ENCODE results near the gene CLRN1.

Gene CLRN1

GRCh38 chr3:150885535-150885934, 87.0 kb downstream of the CLRN1 start:
- no peak overlapping the region for H3K27ac ChIP-seq (ENCODE audit: insufficient read depth, low read length, poor library complexity, severe bottlenecking)
- H3K4me1 ChIP-seq (ENCODE audit: control insufficient read depth, insufficient read depth, low read length, poor library complexity, severe bottlenecking): no peaks in the 10 kb centered on the region
- DNase-seq: no peak
- no peaks in the 10 kb centered on the region for H3K9me3 ChIP-seq (ENCODE audit: control insufficient read depth, low read length)
- H3K27me3 ChIP-seq (replicated peaks; ENCODE audit: control insufficient read depth, insufficient read depth, low read length, poor library complexity, severe bottlenecking): no peaks in the 10 kb centered on the region
- H3K4me3 ChIP-seq (ENCODE audit: insufficient read depth, low read depth, low read length, poor library complexity, severe bottlenecking): no peak overlapping the region
- H3K36me3 ChIP-seq (ENCODE audit: control insufficient read depth, insufficient read depth, low read length): no peaks in the 10 kb centered on the region

GRCh38 chr3:150878996-150879575, 93.4 kb downstream of the CLRN1 start:
- H3K27me3 ChIP-seq (replicated peaks; ENCODE audit: control insufficient read depth, insufficient read depth, low read length, poor library complexity, severe bottlenecking): no peaks in the 10 kb centered on the region
- H3K4me3 ChIP-seq (ENCODE audit: insufficient read depth, low read depth, low read length, poor library complexity, severe bottlenecking): no peak overlapping the region
- H3K36me3 ChIP-seq (ENCODE audit: control insufficient read depth, insufficient read depth, low read length): no peaks in the 10 kb centered on the region
- no peaks in the 10 kb centered on the region for H3K9me3 ChIP-seq (ENCODE audit: control insufficient read depth, low read length)
- no peak for DNase-seq
- H3K27ac ChIP-seq (ENCODE audit: insufficient read depth, low read length, poor library complexity, severe bottlenecking): no peak overlapping the region
- no peaks in the 10 kb centered on the region for H3K4me1 ChIP-seq (ENCODE audit: control insufficient read depth, insufficient read depth, low read length, poor library complexity, severe bottlenecking)

GRCh38 chr3:150878290-150878689, 94.2 kb downstream of the CLRN1 start:
- Histone ChIP-seq H3K27me3 (replicated peaks; ENCODE audit: control insufficient read depth, insufficient read depth, low read length, poor library complexity, severe bottlenecking) (no peaks in the 10 kb centered on the region), H3K9me3 (ENCODE audit: control insufficient read depth, low read length) (no peaks in the 10 kb centered on the region), H3K4me1 (ENCODE audit: control insufficient read depth, insufficient read depth, low read length, poor library complexity, severe bottlenecking) (no peaks in the 10 kb centered on the region), H3K27ac (ENCODE audit: insufficient read depth, low read length, poor library complexity, severe bottlenecking) (no peak overlapping the region), H3K36me3 (ENCODE audit: control insufficient read depth, insufficient read depth, low read length) (no peaks in the 10 kb centered on the region), H3K4me3 (ENCODE audit: insufficient read depth, low read depth, low read length, poor library complexity, severe bottlenecking) (no peak overlapping the region)
- no peak for DNase-seq

- no peak overlapping the region for H3K27ac ChIP-seq (ENCODE audit: insufficient read depth, low read length, poor library complexity, severe bottlenecking)
- H3K4me1 ChIP-seq (ENCODE audit: control insufficient read depth, insufficient read depth, low read length, poor library complexity, severe bottlenecking): no peaks in the 10 kb centered on the region
- H3K9me3 ChIP-seq (ENCODE audit: control insufficient read depth, low read length): no peaks in the 10 kb centered on the region
- no peaks in the 10 kb centered on the region for H3K27me3 ChIP-seq (replicated peaks; ENCODE audit: control insufficient read depth, insufficient read depth, low read length, poor library complexity, severe bottlenecking)
- no peaks in the 10 kb centered on the region for H3K36me3 ChIP-seq (ENCODE audit: control insufficient read depth, insufficient read depth, low read length)
- DNase-seq: no peak
- no peak overlapping the region for H3K4me3 ChIP-seq (ENCODE audit: insufficient read depth, low read depth, low read length, poor library complexity, severe bottlenecking)
Measured at GRCh38 chr3:150877303-150877702, 95.2 kb downstream of the CLRN1 start.

- no peak overlapping the region for H3K27ac ChIP-seq (ENCODE audit: insufficient read depth, low read length, poor library complexity, severe bottlenecking)
- no peak for DNase-seq
- no peak overlapping the region for H3K4me3 ChIP-seq (ENCODE audit: insufficient read depth, low read depth, low read length, poor library complexity, severe bottlenecking)
- H3K9me3 ChIP-seq (ENCODE audit: control insufficient read depth, low read length): no peaks in the 10 kb centered on the region
- no peaks in the 10 kb centered on the region for H3K36me3 ChIP-seq (ENCODE audit: control insufficient read depth, insufficient read depth, low read length)
- no peaks in the 10 kb centered on the region for H3K27me3 ChIP-seq (replicated peaks; ENCODE audit: control insufficient read depth, insufficient read depth, low read length, poor library complexity, severe bottlenecking)
- no peaks in the 10 kb centered on the region for H3K4me1 ChIP-seq (ENCODE audit: control insufficient read depth, insufficient read depth, low read length, poor library complexity, severe bottlenecking)
Measured at GRCh38 chr3:150876611-150877265, 95.8 kb downstream of the CLRN1 start.
